GM13977 (cell line): Measurements from ENCODE around the gene LRP1-AS.
A peak's percentile ranks its signal among the peaks of the same experiment; 100 is the strongest.

Experiments
- DNase-seq: peaks from one replicate; pipeline ENCODE4 v3.0.0; 2012; ENCODE audit warnings: low spot score
- in situ Hi-C: fragments of 300-500 bp; cut with MboI; formaldehyde crosslinking; loops from one replicate; pipeline ENCODE4 v1.12.0; 2022; ENCODE audit warnings: low sequenced_read_pairs, low pct_unique_long_range_greater_than_20kb, mixed read lengths, inconsistent platforms; ENCODE audit not compliant: unreplicated experiment
- TF ChIP-seq, protein P1 (sequence below): IDR thresholded peaks from 2 replicates; pipeline ENCODE4 v1.5.1; 2012; ENCODE audit warnings: mild to moderate bottlenecking, control low read depth; ENCODE audit not compliant: insufficient read depth; ENCODE audit errors: extremely low read depth, missing control alignments

Gene LRP1-AS

DNA sequence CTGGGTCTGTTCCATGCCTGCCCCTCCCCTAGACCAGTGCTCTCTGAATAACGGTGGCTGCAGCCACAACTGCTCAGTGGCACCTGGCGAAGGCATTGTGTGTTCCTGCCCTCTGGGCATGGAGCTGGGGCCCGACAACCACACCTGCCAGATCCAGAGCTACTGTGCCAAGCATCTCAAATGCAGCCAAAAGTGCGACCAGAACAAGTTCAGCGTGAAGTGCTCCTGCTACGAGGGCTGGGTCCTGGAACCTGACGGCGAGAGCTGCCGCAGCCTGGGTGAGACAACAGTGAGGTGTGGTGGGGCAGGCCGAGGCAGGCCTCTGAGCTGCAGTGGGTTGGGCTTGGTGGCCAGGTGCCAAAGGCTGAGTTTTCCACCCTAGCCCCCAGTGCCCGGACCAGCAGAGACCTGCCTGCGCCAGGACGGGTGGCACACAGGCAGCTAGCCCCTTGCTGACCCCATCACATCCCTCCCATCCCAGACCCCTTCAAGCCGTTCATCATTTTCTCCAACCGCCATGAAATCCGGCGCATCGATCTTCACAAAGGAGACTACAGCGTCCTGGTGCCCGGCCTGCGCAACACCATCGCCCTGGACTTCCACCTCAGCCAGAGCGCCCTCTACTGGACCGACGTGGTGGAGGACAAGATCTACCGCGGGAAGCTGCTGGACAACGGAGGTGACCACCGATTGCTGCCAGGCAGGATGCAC lies 28.2 kb upstream of the LRP1-AS start:
- TF ChIP-seq, protein P1, sequence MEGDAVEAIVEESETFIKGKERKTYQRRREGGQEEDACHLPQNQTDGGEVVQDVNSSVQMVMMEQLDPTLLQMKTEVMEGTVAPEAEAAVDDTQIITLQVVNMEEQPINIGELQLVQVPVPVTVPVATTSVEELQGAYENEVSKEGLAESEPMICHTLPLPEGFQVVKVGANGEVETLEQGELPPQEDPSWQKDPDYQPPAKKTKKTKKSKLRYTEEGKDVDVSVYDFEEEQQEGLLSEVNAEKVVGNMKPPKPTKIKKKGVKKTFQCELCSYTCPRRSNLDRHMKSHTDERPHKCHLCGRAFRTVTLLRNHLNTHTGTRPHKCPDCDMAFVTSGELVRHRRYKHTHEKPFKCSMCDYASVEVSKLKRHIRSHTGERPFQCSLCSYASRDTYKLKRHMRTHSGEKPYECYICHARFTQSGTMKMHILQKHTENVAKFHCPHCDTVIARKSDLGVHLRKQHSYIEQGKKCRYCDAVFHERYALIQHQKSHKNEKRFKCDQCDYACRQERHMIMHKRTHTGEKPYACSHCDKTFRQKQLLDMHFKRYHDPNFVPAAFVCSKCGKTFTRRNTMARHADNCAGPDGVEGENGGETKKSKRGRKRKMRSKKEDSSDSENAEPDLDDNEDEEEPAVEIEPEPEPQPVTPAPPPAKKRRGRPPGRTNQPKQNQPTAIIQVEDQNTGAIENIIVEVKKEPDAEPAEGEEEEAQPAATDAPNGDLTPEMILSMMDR = peak; percentile 64
- in situ Hi-C loops = loop anchor here (10.0 kb wide), 1 partner anchor 171 kb away; the partner anchor contains the start of gene ZBTB39
- DNase-seq = no peak

DNA sequence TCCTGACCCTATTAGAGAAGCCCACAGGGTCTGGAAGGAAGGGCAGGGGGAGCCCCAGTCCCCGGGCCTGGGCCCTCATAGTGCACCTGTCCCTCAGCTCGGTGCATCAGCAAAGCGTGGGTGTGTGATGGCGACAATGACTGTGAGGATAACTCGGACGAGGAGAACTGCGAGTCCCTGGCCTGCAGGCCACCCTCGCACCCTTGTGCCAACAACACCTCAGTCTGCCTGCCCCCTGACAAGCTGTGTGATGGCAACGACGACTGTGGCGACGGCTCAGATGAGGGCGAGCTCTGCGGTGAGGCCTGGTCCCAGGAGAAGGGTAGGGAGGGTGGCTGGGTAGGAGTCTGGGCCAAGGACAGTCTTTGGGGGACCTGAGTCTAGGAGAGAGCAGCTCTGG lies 26.3 kb upstream of the LRP1-AS start:
- in situ Hi-C loops = loop anchor here (10.0 kb wide), 1 partner anchor 169 kb away; the partner anchor contains the start of gene ZBTB39
- TF ChIP-seq, protein P1 = no peak
- no peak for DNase-seq

DNA sequence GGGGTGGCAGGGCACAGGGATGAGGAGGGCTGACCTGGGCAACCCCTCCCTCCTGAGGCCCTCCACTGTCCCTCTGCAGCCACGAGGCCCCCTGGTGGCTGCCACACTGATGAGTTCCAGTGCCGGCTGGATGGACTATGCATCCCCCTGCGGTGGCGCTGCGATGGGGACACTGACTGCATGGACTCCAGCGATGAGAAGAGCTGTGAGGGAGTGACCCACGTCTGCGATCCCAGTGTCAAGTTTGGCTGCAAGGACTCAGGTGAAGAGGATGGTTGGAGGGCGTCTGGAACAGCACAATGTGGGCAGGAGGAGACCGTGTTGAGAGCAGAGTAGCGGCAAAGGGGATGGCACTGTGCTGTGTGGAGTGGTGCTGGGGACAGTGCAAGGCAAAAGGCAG lies 25.7 kb upstream of the LRP1-AS start:
- in situ Hi-C loops = loop anchor here (10.0 kb wide), 1 partner anchor 168 kb away; the partner anchor contains the start of gene ZBTB39
- peak; percentile 65 for DNase-seq
- TF ChIP-seq, protein P1 = peak; percentile 75

DNA sequence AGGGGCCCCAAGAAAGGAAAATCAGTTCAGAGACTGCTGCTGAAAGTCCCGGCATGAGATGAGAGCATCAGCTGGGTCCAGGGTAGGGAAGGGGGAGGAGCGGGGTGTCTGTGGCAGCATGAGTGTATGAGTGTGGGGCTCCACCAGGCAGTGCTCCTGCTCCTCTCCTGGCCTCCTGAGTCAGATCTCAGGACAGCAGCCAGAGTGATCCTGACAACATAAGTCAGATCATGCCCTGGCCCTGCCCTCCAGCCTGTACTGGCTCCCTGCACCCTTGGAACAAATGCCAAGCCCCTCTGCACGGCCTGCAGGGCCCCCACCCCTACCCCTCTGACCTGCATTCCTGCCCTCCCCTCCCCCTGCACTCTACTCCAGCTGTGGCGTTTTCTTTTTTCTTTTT lies 24.2 kb upstream of the LRP1-AS start:
- in situ Hi-C loops = loop anchor here (10.0 kb wide), 1 partner anchor 167 kb away; the partner anchor contains the start of gene ZBTB39
- TF ChIP-seq, protein P1 = no peak
- DNase-seq = no peak

- no peak for DNase-seq
- in situ Hi-C loops = loop anchor here (10.0 kb wide), 1 partner anchor 166 kb away; the partner anchor contains the start of gene ZBTB39
- TF ChIP-seq, protein P1 = no peak
Observed at GRCh38 chr12:57170927-57171326, 23.5 kb upstream of the LRP1-AS start.

- DNase-seq = no peak
- in situ Hi-C loops = loop anchor here (10.0 kb wide), 1 partner anchor 166 kb away; the partner anchor contains the start of gene ZBTB39
- TF ChIP-seq, protein P1 = no peak
Observed at GRCh38 chr12:57170408-57170807, 23.0 kb upstream of the LRP1-AS start.
